Ammon's horn (tissue), 1 donor: Measurements from ENCODE around the gene OR14K1.
"Not testable (repeated sequence)": the region's sequence is repeated elsewhere in the genome, so short reads cannot be mapped to it uniquely, and the experiment has no call there.

Experiments used
- DNase-seq: peaks from one replicate; pipeline ENCODE4 v3.0.0-alpha.2; 2016; ENCODE audit warnings: low spot score

The OR14K1 gene, protein sequence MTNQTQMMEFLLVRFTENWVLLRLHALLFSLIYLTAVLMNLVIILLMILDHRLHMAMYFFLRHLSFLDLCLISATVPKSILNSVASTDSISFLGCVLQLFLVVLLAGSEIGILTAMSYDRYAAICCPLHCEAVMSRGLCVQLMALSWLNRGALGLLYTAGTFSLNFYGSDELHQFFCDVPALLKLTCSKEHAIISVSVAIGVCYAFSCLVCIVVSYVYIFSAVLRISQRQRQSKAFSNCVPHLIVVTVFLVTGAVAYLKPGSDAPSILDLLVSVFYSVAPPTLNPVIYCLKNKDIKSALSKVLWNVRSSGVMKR

DNA sequence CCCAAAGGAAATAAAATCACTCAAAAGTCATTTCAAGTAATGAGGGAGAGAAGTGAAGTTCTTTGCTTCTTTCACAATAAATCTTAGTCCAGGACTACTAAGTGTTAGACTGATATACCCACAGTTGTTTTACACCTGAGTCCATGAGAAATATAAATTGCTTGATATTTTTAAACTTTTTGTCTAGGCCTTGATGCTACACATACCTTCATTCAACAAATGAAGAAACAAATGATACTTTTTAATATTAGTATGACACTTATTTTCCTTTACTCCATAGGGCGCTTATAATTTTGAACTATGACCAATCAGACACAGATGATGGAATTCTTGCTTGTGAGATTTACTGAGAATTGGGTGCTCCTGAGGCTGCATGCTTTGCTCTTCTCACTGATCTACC, at the start of gene OR14K1:
Gene OR14K1 (plus strand): TSS at position 301 of the 400 bp plus-strand sequence. CDS start 0 bp downstream, at position 301.
- no peak for DNase-seq

DNA sequence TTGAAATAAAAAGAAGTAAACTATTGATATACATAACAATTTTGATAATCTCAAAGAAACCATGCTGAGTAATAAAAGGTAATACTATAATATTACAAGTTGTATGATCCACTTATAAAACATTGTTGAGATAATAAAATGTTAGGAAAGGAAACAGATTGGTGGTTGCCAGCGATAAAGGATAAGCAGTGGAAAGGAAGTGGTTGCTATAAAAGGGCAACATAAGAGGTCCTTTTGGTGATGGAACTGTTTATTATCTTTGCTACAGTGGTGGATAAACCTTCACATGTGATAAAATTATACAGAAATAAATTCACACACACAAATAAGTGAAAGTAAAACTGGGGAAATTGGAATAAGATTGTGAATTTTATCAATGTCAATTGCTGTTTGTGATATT, 37.1 kb upstream of the OR14K1 start:
- no peak for DNase-seq

DNA sequence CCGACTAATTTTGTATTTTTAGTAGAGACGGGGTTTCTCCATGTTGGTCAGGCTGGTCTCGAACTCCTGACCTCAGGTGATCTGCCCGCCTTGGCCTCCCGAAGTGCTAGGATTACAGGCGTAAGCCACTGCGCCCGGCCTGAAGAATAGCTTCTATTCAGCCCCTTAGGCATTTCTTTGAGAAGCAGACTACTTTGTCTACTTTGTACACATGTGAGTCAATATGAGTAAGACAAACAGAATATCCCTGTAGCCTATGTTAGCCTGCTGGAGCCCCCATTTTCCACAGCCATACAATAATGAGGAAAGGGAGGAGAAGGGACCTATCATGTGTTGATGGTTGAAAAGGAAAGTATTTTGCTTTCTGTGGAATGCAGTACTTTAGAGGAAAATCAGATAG, 27.7 kb upstream of the OR14K1 start:
- not testable (repeated sequence) for DNase-seq

DNA sequence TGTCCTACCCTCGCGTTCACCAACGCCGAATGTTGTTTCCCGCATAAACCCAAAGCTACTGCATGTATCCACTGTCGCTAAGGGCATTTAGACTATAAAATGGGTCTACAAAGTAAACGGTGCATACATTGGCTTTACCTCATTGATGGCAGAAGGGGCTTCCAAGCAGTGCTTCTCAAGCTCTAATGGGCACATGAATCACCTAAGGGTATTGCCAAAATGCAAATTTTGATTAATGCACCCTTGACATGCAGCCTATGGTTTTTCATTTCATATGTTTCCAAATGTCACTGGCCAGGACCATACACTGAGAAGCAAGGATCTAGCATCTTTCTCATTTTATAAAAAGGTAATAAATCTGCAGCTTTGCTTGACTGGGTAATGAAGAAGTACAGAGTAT, 24.7 kb upstream of the OR14K1 start:
- no peak for DNase-seq

DNA sequence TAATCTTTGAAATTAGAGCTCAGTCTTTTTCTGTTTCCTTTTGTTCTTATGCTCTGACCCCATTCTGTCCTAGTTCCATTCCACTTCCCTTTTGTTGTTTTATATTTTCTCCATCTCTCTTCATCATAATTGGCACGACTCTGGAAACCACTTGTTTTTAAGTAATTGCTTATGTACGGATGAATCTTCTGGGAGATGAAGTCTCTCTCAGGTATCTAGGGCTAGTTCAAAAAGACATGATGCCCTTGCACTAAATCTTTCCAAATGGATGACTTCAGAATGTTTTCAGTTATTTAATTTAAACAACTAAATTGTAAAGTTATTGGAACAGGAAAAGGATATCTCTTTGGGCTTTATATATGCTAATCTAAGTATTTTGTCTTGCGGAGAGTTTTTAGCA, 21.9 kb upstream of the OR14K1 start, which contains the start of gene OR6F1:
Gene OR6F1 (minus strand): TSS at position 101 of the 400 bp plus-strand sequence. CDS start 3,891 bp downstream, outside the sequence.
- no peak for DNase-seq

DNA sequence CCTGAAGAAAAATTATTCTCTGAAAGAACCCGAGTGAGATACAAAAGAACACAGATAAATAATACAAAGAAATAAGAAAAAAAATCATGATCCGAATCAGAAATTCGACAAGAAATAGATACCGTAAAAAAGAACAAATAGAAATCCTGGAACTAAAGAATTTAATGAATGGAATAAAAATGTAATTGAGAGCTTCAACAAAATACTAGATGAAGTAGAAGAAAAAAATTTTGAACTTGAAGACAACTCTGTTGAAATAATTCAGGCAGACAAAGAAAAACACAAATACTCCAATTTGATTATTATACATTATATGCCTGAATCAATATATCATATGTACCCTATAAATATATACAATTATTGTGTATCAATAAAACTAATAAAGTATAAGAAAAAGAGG, 17.2 kb upstream of the OR14K1 start:
- no peak for DNase-seq

DNA sequence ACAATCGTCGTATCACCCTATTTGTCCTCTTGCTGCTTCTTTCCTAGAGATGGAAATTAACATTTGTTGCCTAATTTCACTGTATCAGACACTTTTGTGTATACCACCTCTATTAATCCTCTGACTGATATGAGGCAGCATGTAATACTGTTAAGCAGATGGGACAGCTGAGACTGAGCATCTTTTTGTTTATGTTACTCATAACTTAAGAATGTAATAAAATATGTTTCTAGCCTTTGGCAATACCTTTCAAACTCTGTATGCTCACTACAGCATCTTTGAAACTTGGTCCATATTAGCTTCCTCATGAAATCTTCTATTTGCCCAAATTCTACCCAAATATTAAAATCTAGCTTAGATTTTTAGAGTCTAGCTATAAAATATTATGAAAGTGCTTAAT, 2.3 kb downstream of the OR14K1 start:
- no peak for DNase-seq

DNA sequence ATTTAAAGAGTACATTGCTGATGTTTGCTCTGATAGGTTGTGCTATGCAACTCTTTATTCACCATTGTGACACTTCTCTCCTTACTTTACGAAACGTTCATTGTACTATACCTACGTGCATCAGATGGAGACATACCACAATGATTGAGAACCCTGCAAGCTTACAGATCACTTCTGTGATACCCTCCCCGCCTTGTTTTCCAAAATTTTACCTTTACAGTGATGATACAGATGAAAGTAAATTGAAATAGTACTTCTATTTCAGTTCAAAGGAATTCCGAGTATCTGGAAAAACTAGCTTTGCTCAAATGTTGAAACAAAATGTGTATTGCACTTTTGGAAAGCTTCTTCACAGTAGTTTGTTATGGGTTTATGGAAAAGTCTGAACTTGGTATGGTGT, 3.3 kb downstream of the OR14K1 start:
- no peak for DNase-seq

DNA sequence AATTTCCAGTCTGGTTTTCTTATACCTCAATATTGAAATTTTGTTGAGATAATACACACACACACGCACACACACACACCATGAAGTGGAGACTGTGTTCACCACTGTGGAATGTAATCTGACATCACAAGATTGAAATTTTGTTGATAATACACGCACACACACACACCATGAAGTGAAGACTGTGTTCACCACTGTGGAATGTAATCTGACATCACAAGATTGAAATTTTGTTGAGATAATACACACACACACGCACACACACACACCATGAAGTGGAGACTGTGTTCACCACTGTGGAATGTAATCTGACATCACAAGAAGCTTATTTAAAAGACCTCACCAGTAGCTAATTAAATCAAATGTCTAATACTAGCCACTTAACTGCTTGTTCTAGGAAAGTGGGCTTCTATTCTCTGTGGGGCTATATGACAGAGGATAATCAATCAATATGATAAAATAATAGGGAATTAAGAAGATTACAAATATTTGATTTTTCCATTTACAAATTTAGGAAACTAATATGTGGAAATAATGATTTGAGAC, 3.9 kb downstream of the OR14K1 start:
- DNase-seq, result not testable (repeated sequence)

DNA sequence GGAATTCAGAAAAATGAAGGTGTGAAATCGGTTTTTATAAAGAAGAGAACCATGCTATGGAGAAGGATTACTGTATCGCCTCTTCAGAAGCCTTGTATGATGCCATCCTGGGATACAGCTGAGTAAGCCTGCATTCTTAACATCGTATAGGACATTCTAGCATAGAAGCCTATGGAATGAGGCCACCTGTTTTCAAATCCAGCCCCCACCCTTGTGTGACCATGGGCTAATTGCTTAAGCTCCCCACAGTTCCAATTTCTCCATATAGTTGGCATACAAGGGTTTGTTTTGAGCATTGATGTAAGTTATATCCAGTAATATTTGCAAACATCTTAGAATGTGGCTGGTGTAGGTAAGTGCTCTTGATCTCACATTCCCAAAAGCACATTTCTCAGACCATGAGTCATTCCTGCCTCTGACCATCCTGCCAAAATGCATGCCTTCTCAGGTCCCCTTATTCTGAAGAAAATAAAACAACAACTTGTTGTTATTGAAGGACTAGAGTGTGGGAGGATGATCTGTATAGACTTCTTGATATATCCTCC, 8.0 kb downstream of the OR14K1 start:
- no peak for DNase-seq

DNA sequence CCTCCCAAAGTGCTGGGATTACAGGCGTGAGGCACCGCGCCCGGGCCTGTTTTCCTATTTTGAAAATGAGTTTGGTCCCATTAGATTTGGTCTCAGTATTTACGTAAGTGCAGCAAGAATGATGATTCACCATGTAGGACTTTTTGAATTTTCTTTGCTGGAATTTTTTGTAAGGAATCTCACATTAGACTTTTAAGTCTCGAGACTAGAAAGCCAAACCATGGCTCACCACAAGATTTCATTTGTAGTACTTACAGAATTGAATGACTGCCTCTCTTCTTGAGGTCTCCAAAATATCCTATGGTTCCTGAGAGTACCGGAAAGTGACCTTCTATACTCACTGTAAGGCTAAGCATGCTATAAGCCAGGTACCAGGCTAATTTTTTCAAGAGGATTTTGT, 9.2 kb downstream of the OR14K1 start:
- DNase-seq, result no peak

DNA sequence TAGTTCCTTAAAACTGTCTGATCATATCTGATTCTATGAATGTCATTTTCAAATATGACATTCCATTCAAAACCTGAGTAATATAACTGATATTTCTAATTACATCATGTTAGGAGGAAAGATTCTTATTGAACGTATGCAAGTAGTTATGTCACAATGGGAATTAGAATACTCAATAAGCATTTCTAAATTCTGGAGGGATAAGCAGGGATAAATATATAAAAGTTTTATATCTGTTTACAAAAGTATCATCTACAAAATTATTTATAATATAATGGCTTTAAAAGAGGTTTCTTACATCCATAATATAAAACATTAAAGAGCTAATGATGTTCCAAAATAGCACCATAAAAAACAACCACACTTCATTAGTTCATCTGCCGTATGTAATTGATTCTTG, 9.6 kb downstream of the OR14K1 start, which contains the start of gene OR14A2:
Gene OR14A2 (minus strand): TSS at position 101 of the 400 bp plus-strand sequence.
- DNase-seq, result no peak

DNA sequence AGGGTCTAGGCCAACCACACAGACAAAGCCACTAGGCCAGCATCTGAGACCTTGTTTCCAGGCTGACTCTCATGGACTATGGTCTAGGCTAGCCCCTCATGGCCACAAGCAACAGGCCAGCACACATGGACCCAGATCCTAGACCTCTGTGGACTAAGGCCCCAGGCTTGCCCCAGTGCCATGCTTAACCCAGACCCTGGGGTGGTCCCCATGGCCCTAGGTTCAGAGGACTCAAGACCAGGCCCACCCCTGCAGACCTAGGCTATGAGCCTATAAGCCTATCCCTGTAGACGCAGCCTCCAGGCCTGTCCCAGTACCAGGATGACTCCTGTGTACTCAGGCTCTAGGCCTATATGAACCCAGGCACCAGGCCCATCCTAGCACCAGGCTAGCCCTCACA, 11.5 kb downstream of the OR14K1 start:
- no peak for DNase-seq

DNA sequence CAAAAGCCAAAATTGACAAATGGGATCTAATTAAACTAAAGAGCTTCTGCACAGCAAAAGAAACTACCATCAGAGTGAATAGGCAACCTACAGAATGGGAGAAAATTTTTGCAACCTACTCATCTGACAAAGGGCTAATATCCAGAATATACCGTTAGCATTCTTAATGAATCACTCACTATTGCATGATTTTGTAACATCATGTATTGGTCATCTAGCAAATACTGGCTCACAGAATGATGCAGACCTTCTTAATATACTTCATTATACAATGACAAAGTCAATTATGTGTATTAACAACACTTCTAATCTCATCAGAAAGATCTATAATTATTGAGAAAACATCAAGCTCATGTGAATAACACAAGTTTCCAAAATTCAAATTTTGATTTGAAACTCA, 15.9 kb downstream of the OR14K1 start:
- DNase-seq, result not testable (repeated sequence)

DNA sequence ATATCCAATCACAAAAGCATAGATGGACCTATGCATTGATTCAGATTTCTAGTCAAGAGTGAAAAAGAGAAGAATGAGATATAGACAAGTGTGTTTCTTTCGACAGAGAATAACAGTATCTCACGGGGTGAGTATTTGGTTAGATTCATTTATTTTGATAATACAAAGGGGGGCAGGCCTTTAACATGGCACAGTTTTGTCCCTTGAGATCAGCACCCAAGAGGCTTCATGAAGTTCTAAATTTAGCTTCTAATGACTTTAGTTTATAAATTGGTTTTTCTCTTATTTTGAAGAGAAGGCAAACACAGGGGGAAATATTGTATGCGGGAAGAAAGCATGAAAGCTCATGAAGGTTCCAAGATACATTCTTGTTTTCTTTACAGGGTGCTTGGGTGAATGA, 22.0 kb downstream of the OR14K1 start, which contains the start of gene OR1C1:
Gene OR1C1 (minus strand): TSS at position 101 of the 400 bp plus-strand sequence. CDS start 2,150 bp downstream, outside the sequence.
- DNase-seq, result no peak

DNA sequence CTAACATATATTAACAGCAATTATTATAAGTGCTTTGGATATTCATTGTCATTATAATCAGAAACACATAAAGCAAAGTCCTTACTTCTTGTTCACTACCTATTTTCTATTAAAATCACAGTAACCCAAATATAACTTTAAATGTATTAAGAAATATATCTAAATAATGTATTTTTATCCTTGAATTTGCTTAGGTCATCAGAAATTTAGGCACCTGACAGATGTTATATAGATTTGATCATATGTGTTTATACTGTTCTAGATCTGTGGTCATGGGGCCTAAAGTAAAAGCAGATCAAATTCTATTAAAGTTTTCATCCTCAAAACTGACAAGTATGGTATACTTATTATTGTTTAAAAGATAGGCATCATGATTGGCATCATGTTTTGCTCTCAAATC, 31.2 kb downstream of the OR14K1 start:
- no peak for DNase-seq
